Gastroesophageal sphincter (tissue), 4 donors: ENCODE results near the gene PGLYRP3. TPM values are rescaled to one million over a fixed set of nuclear protein-coding genes. Genes with fewer than 3 reads are reported as not detected.

Experiments used
- ATAC-seq: fragments of 150-250 bp; one replicate; pipeline ENCODE4 v1.9.1; 2016; ENCODE audit warnings: mild to moderate bottlenecking, moderate library complexity
- H3K27ac ChIP-seq, 4 donors: fragments of 200-600 bp; sonication (generic) in 3 of 4; 1 replicate in 3 of 4; 2 replicates in 1 of 4; pipeline ENCODE4 v1.5.1; 2016 to 2019
- H3K27me3 ChIP-seq: fragments of 200-600 bp; sonication (generic); one replicate; pipeline ENCODE4 v1.5.1; 2019
- H3K36me3 ChIP-seq, 2 donors: fragments of 200-600 bp; sonication (generic); one replicate each; pipeline ENCODE4 v1.5.1; 2019; ENCODE audit warnings: control low read depth in 1 of 2
- H3K4me1 ChIP-seq, 3 donors: fragments of 200-600 bp; sonication (generic); 1 replicate in 2 of 3; 2 replicates in 1 of 3; pipeline ENCODE4 v1.5.1; 2016 to 2019; ENCODE audit warnings: control low read depth in 2 of 3
- H3K4me3 ChIP-seq, 2 donors: fragments of 200-600 bp; sonication (generic); one replicate each; pipeline ENCODE4 v1.5.1; 2019; ENCODE audit warnings: mild to moderate bottlenecking in 1 of 2, moderate library complexity in 1 of 2
- H3K9me3 ChIP-seq, 3 donors: fragments of 200-600 bp; sonication (generic); one replicate each; pipeline ENCODE4 v1.5.1; 2017 to 2019; ENCODE audit warnings: control low read depth in 2 of 3
- CTCF ChIP-seq, 4 experiments: fragments of 200-600 bp in 2 of 4; fragments of 450-650 bp in 2 of 4; sonication (generic) in 1 of 4; IDR thresholded peaks; one replicate each; pipeline ENCODE4 v1.5.1; 2017 to 2019; ENCODE audit warnings: antibody characterized with exemption in 4 of 4, mild to moderate bottlenecking in 2 of 4, moderate library complexity in 2 of 4
- EP300 ChIP-seq: sonication (generic); formaldehyde crosslinking; IDR thresholded peaks from one replicate; pipeline ENCODE4 v1.6.1; 2017; ENCODE audit warnings: antibody characterized with exemption, mild to moderate bottlenecking
- POLR2A ChIP-seq, 2 donors: fragments of 450-650 bp; IDR thresholded peaks; one replicate each; pipeline ENCODE4 v1.6.1; 2017; ENCODE audit warnings: antibody characterized with exemption in 2 of 2, mild to moderate bottlenecking in 2 of 2, moderate library complexity in 1 of 2
- POLR2AphosphoS5 ChIP-seq: sonication (generic); formaldehyde crosslinking; IDR thresholded peaks from one replicate; pipeline ENCODE4 v1.6.1; 2017; ENCODE audit warnings: antibody characterized with exemption
- WGBS, 2 donors: methylation state at CpG; one replicate each; pipeline ENCODE4 v1.1.5; 2018; ENCODE audit warnings: low coverage in 1 of 2; 5-methylcytosine and 5-hydroxymethylcytosine counted together
- total RNA-seq, 4 donors: library from RNA; depleted of rRNA; stranded (reverse); fragments of >200 nt; gene quantifications; one replicate each; pipeline ENCODE4 v1.1.0, GENCODE V29; 2016

Gene PGLYRP3
- total RNA-seq, 4 donors from 2014 or later: 0.45 TPM; not detected in 3

- H3K4me1 ChIP-seq: peaks cover 0 to 24% (median 7%) of the 10 kb centered on the region in 3 donors
- 92% methylated on average over 2 of the region's 3 CpGs; no CpG with 5 or more reads in 1 of the 2 donors for WGBS, 2 donors
Measured at GRCh38 chr1:153259387-153259786, 53.4 kb downstream of the PGLYRP3 start, which contains the start of gene LORICRIN. LORICRIN (plus strand) TSS chr1:153259687; CDS start chr1:153260950, 1,263 bp downstream.

GRCh38 chr1:153253693-153254092 is 59.1 kb downstream of the PGLYRP3 start:
- WGBS, 2 donors: 23 to 40% methylated on average over 1 of the region's 1 CpG
- Histone ChIP-seq H3K27me3 (peaks cover 6% of the 10 kb centered on the region), H3K4me3 (no peak overlapping the region), H3K36me3 (no peaks in the 10 kb centered on the region), H3K4me1 (no peaks in the 10 kb centered on the region), H3K9me3 (no peaks in the 10 kb centered on the region), H3K27ac (no peak overlapping the region)
- TF ChIP-seq POLR2AphosphoS5 (no peak), POLR2A (IDR thresholded peaks at IDR 0.05) (no peak), CTCF (IDR thresholded peaks at IDR 0.05) (no peak), EP300 (no peak)
- ATAC-seq: no peak

More at GRCh38 chr1:153259387-153259786, 53.4 kb downstream of the PGLYRP3 start, which contains the start of gene LORICRIN:
- ATAC-seq: no peak
- Histone ChIP-seq H3K27me3 (peaks cover 59% of the 10 kb centered on the region), H3K27ac (no peak within 1 kb of the TSS), H3K9me3 (no peaks in the 10 kb centered on the region), H3K36me3 (no peaks in the 10 kb centered on the region), H3K4me3 (no peak within 1 kb of the TSS)
- TF ChIP-seq POLR2AphosphoS5: no peak
- no peak for TF ChIP-seq EP300
- no peak for TF ChIP-seq POLR2A (IDR thresholded peaks at IDR 0.05)

- Histone ChIP-seq H3K9me3 (no peaks in the 10 kb centered on the region), H3K27me3 (peaks cover 12% of the 10 kb centered on the region), H3K36me3 (no peaks in the 10 kb centered on the region), H3K4me1 (no peaks in the 10 kb centered on the region), H3K4me3 (no peak overlapping the region), H3K27ac (no peak overlapping the region)
- ATAC-seq: no peak
- 52 to 97% methylated on average over 2 of the region's 2 CpGs for WGBS, 2 donors
- TF ChIP-seq EP300 (no peak), CTCF (IDR thresholded peaks at IDR 0.05) (no peak), POLR2AphosphoS5 (no peak), POLR2A (IDR thresholded peaks at IDR 0.05) (no peak)
Measured at GRCh38 chr1:153253076-153253475, 59.7 kb downstream of the PGLYRP3 start.

- ATAC-seq: no peak
- Histone ChIP-seq H3K9me3 (no peaks in the 10 kb centered on the region), H3K4me3 (no peak overlapping the region), H3K27ac (no peak overlapping the region), H3K27me3 (peaks cover 22% of the 10 kb centered on the region), H3K4me1 (no peaks in the 10 kb centered on the region), H3K36me3 (no peaks in the 10 kb centered on the region)
- TF ChIP-seq EP300 (no peak), CTCF (IDR thresholded peaks at IDR 0.05) (no peak), POLR2AphosphoS5 (no peak), POLR2A (IDR thresholded peaks at IDR 0.05) (no peak)
- 81% methylated on average over 4 of the region's 4 CpGs; no CpG with 5 or more reads in 1 of the 2 donors for WGBS, 2 donors
Measured at GRCh38 chr1:153251988-153252387, 60.8 kb downstream of the PGLYRP3 start.

GRCh38 chr1:153251562-153251961 is 61.2 kb downstream of the PGLYRP3 start:
- no peaks in the 10 kb centered on the region for H3K4me1 ChIP-seq
- ATAC-seq: no peak
- no peak overlapping the region for H3K27ac ChIP-seq
- no peak overlapping the region for H3K4me3 ChIP-seq
- 86 to 88% methylated on average over 2 to 3 of the region's 3 CpGs for WGBS, 2 donors
- peaks cover 25% of the 10 kb centered on the region for H3K27me3 ChIP-seq
- no peaks in the 10 kb centered on the region for H3K36me3 ChIP-seq
- no peaks in the 10 kb centered on the region for H3K9me3 ChIP-seq
- TF ChIP-seq POLR2AphosphoS5 (no peak), EP300 (no peak), CTCF (IDR thresholded peaks at IDR 0.05) (no peak), POLR2A (IDR thresholded peaks at IDR 0.05) (no peak)
